ENCODE data around the gene BTBD9. TPM values are rescaled to one million over a fixed set of nuclear protein-coding genes. Genes with fewer than 3 reads are reported as not detected.

The BTBD9 gene
- total RNA-seq, 1 donor from 2014 or later = 24.1 TPM

DNA sequence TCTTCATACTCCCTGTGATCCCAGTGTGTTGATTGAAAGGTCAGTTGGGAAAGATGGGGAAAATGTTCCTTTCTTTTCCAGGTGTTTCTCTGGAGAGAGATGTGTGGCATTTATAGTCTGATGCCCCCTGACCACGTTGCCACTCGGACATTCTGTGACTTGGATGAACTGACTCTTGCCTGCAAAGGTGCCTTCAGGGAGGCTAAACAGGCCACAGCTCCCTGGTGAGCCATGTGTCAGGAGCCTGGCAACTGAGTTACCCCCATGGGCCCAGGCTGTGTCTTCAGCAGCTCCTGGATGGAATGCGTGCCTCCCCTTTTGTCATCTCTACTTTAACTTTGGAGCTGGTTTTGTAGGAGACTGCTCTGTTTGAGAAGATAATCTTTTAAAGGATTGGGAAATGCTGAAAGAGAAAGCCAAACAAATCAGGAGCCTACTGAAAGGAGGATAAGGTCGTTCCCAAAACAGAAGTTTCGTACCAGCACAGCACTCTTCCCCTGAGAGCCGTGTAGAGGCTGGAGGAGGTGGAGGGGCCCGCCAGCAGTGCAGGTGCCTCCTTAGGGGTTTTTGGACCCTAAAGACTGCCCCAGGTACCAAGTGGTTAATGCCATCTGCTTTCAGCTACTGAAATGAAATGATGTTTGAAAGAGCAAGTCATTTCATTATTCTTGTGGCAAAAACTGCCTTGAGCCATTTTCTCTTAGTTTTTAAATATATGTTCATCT is 497.4 kb downstream of the BTBD9 start:
- intact Hi-C loops (cut with DNase I) = no loop called here
- H3K4me1 ChIP-seq = peaks cover 18% of the 10 kb centered on the region

GRCh38 chr6:38141716-38142115 is 498.0 kb downstream of the BTBD9 start:
- Histone ChIP-seq H3K27me3 (no peaks in the 10 kb centered on the region), H3K9me3 (no peaks in the 10 kb centered on the region), H3K4me1 (peaks cover 18% of the 10 kb centered on the region), H3K36me3 (no peaks in the 10 kb centered on the region), H3K4me3 (no peak overlapping the region), H3K27ac (no peak overlapping the region)
- intact Hi-C loops (cut with DNase I) = no loop called here
- DNase-seq (ENCODE audit: extremely low spot score in 2 of 2) = no peak
- TF ChIP-seq, protein P1, sequence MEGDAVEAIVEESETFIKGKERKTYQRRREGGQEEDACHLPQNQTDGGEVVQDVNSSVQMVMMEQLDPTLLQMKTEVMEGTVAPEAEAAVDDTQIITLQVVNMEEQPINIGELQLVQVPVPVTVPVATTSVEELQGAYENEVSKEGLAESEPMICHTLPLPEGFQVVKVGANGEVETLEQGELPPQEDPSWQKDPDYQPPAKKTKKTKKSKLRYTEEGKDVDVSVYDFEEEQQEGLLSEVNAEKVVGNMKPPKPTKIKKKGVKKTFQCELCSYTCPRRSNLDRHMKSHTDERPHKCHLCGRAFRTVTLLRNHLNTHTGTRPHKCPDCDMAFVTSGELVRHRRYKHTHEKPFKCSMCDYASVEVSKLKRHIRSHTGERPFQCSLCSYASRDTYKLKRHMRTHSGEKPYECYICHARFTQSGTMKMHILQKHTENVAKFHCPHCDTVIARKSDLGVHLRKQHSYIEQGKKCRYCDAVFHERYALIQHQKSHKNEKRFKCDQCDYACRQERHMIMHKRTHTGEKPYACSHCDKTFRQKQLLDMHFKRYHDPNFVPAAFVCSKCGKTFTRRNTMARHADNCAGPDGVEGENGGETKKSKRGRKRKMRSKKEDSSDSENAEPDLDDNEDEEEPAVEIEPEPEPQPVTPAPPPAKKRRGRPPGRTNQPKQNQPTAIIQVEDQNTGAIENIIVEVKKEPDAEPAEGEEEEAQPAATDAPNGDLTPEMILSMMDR (IDR thresholded peaks at IDR 0.05) = no peak
- TF ChIP-seq POLR2AphosphoS5 (IDR thresholded peaks at IDR 0.05; ENCODE audit: insufficient read depth in 1 of 2, low read depth in 1 of 2) = no peak

More for the DNA sequence above, 497.4 kb downstream of the BTBD9 start:
- no peak for DNase-seq (ENCODE audit: extremely low spot score in 2 of 2)
- no peaks in the 10 kb centered on the region for H3K9me3 ChIP-seq
- no peak overlapping the region for H3K27ac ChIP-seq
- H3K36me3 ChIP-seq = no peaks in the 10 kb centered on the region
- TF ChIP-seq, protein P1 (IDR thresholded peaks at IDR 0.05) = no peak
- TF ChIP-seq POLR2AphosphoS5 (IDR thresholded peaks at IDR 0.05; ENCODE audit: insufficient read depth in 1 of 2, low read depth in 1 of 2) = no peak
- TF ChIP-seq POLR2A (IDR thresholded peaks at IDR 0.05) = no peak
- no peak overlapping the region for H3K4me3 ChIP-seq
- H3K27me3 ChIP-seq = no peaks in the 10 kb centered on the region

DNA sequence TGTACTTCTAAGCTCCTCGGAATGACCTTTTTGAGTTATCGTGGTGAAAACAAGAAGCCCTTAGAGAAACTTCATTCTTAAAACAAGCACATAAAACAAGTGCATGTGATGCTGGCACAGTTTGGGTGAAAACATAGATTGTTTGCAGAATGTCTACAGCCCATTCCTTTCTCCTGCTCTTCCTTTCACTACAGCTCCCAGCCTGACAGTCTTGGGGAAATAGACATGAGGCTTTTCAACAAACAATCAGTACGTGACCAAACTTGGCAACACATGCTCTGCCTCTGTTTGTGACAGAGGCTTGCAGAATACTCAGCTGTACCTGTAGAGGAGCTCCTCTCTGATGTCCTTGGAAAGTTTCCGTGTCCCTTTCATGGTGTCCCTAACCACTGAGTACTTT is 498.6 kb downstream of the BTBD9 start:
- no peaks in the 10 kb centered on the region for H3K27me3 ChIP-seq
- intact Hi-C loops (cut with DNase I) = no loop called here
- no peak for DNase-seq (ENCODE audit: extremely low spot score in 2 of 2)
- H3K36me3 ChIP-seq = no peaks in the 10 kb centered on the region
- no peak for TF ChIP-seq POLR2AphosphoS5 (IDR thresholded peaks at IDR 0.05; ENCODE audit: insufficient read depth in 1 of 2, low read depth in 1 of 2)
- TF ChIP-seq, protein P1 (IDR thresholded peaks at IDR 0.05) = no peak
- no peak for TF ChIP-seq POLR2A (IDR thresholded peaks at IDR 0.05)
- no peaks in the 10 kb centered on the region for H3K9me3 ChIP-seq
- no peak overlapping the region for H3K27ac ChIP-seq
- H3K4me3 ChIP-seq = no peak overlapping the region
- H3K4me1 ChIP-seq = peaks cover 12% of the 10 kb centered on the region

- DNase-seq (ENCODE audit: extremely low spot score in 2 of 2) = no peak
- H3K9me3 ChIP-seq = no peaks in the 10 kb centered on the region
- H3K36me3 ChIP-seq = no peaks in the 10 kb centered on the region
- H3K27me3 ChIP-seq = no peaks in the 10 kb centered on the region
- peaks cover 4% of the 10 kb centered on the region for H3K4me1 ChIP-seq
- intact Hi-C loops (cut with DNase I) = no loop called here
- no peak overlapping the region for H3K27ac ChIP-seq
- TF ChIP-seq, protein P1 (IDR thresholded peaks at IDR 0.05) = no peak
- H3K4me3 ChIP-seq = no peak overlapping the region
These were observed 501.4 kb downstream of the BTBD9 start for GRCh38 chr6:38138374-38138773.

DNA sequence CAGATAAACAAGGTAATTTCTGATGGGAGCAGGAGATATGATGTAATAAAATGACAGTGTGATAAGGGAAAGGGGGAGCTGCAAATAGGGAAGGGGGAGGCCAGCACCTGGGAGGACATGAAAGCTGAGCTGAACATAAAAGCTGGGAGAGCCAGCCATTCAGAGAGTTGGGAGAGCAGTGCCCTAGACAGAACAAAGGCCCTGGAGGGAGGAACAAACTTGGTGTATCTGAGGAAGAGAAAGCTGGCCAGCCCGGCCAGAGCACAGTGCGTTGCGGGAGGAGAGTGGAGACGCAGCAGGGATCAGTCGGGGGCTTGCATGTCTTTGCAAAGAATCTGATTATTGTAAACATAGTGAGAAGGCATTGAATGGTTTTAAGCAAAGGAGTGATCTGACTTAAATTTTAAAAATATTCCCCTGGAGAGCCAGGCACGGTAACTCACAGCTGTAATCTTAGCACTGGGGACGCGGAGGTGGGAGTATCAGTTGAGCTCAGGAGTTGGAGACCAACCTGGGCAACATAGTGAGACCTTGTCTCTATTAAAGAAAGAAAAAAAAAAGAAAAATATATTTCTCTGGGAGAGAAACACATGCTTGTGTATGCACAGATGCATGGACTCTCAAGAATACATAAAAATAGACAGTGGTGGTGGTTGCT is 502.0 kb downstream of the BTBD9 start:
- no peak for DNase-seq (ENCODE audit: extremely low spot score in 2 of 2)
- Histone ChIP-seq H3K27me3 (no peaks in the 10 kb centered on the region), H3K9me3 (no peaks in the 10 kb centered on the region), H3K4me1 (peaks cover 2% of the 10 kb centered on the region), H3K36me3 (no peaks in the 10 kb centered on the region), H3K27ac (no peak overlapping the region), H3K4me3 (no peak overlapping the region)
- intact Hi-C loops (cut with DNase I) = no loop called here
- TF ChIP-seq, protein P1 (IDR thresholded peaks at IDR 0.05) = no peak
- TF ChIP-seq POLR2A (IDR thresholded peaks at IDR 0.05) (no peak), POLR2AphosphoS5 (IDR thresholded peaks at IDR 0.05; ENCODE audit: insufficient read depth in 1 of 2, low read depth in 1 of 2) (no peak)

All from vagina (tissue), 2 donors.